Ovary (tissue), 3 donors: ENCODE measurements around the gene CHST4.

ENCODE experiments used
- CTCF ChIP-seq, 3 donors: fragments of 450-650 bp in 2 of 3; fragments of 200-600 bp in 1 of 3; IDR thresholded peaks; one replicate each; pipeline versions ENCODE4 v1.5.1 to v1.8.0; 2016 to 2022; ENCODE audit warnings: antibody characterized with exemption in 3 of 3, mild to moderate bottlenecking in 1 of 3
- POLR2A ChIP-seq: fragments of 450-650 bp; IDR thresholded peaks from one replicate; pipeline ENCODE4 v1.6.1; 2017; ENCODE audit warnings: antibody characterized with exemption, mild to moderate bottlenecking, moderate library complexity
- donor health status: DM: no; HTN: no; CAD: no.

GRCh38 chr16:71564335-71564967, 38.2 kb downstream of the CHST4 start:
- no peak for TF ChIP-seq CTCF (IDR thresholded peaks at IDR 0.05)
- no peak for TF ChIP-seq POLR2A
